Measurements from ENCODE around the gene UGT1A4.
"Not testable (repeated sequence)": the region's sequence is repeated elsewhere in the genome, so short reads cannot be mapped to it uniquely, and the experiment has no call there.

The UGT1A4 gene

DNA sequence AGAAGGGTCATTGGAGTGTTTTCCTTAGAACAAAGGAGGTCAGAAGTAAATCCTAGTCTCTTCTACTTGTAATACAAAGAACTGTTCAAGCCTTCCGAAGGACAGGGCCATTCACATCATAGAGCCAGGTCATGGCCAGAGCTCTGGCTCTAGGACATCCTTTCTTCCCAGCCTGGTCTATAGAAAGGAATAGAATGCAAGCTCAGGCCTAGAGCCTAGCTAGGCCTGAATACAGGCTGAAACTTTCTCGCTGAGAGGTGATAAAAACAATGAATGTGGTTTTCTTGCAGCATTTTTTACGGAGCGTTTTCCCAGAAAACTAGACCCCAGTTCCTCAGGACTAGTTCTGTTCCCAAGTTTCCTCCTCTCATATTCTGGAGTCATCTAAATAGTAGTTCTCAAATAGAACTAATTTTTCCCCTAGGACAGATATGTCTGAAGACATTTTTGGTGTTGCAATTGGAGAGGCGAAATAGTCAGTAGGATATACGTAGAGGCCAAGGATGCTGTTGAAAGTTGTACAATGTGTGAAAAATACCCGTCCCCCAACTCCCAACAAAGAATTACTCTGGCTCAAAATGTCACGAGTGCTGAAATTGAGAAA is 19.0 kb upstream of the UGT1A4 start:
- DNase-seq (ENCODE audit: low read depth in 1 of 2, low spot score in 1 of 2) = no peak

DNA sequence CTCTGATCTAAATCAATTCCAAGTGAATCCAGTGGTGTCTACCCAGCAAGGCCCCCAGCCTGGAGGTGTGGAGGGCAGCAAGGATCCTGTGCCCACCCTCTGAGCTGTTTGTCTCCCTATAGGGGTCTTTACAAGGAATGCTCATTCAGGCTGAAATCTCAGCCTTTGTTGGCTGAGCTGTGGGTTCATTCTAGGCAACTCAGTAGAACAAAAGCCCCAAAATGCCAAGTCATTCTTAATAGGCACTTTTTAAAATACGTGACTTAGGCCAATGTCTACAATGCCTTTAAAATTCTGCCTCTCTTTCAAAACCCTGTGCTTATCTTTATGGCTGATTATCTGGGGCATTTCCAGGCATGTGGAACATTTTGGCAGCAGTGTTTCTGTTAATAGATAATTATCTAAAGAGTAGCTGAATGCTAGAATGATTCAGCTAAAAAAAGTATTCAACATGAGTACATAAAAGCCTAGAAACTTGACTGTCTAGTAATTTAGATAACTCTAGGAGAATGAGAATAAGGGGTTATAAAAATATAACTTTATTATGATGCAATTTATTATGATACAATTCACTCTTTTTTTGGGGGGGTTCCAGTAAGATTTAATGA is 18.4 kb upstream of the UGT1A4 start:
- DNase-seq (ENCODE audit: low read depth in 1 of 2, low spot score in 1 of 2) = no peak

GRCh38 chr2:233700842-233701241 is 17.7 kb upstream of the UGT1A4 start:
- DNase-seq (ENCODE audit: low read depth in 1 of 2, low spot score in 1 of 2) = not testable (repeated sequence)

GRCh38 chr2:233702238-233702637 is 16.3 kb upstream of the UGT1A4 start:
- DNase-seq (ENCODE audit: low read depth in 1 of 2, low spot score in 1 of 2) = no peak

DNA sequence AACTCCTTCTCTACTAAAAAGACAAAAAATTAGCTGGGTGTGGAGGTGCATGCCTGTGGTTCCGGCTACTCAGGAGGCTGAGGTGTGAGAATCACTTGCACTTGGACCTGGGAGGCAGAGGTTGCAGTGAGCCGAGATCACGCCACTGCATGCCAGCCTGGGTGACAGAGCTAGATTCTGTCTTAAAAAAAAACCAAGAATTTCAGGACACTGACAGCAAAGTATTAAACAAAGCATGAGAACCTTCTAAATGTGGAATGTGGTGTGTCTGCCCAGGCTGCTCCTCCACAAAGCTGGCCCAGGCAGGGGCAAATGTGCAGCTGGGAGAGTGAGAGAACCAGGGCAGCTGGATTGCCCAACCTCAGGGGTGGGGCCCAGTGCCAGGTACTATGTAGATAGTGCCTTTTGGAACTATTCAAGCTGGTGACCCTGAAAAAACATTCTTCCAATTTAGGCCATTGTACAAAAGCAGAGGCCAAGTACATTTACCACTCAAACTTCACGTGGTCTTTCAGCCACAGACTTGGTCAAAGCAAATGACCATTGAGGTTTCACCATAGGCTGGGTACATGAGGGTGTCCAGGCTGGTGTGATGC is 12.5 kb upstream of the UGT1A4 start:
- no peak for DNase-seq (ENCODE audit: low read depth in 1 of 2, low spot score in 1 of 2)

DNA sequence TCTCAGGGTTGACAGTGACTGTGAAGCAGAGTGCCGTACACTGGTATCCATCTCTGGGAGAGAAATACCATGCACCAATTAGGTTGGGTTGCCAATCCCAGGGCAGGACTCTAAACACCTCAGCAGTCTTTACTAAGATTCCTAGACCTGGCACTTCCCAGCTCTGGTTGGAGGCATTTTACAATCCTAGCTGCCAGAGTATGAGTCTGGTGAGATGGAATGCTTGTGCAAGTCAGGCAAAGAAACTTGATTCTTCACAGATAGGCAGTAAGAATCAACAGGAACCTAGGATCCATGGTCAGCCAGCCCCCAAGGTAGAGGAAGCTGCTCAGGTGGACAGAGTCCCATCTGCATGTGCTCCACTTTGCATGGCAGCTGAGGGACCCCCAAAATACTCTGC is 11.8 kb upstream of the UGT1A4 start:
- DNase-seq (ENCODE audit: low read depth in 1 of 2, low spot score in 1 of 2) = no peak

GRCh38 chr2:233707940-233708644 is 10.4 kb upstream of the UGT1A4 start:
- DNase-seq (ENCODE audit: low read depth in 1 of 2, low spot score in 1 of 2) = no peak

GRCh38 chr2:233708942-233709341 is 9.6 kb upstream of the UGT1A4 start:
- no peak for DNase-seq (ENCODE audit: low read depth in 1 of 2, low spot score in 1 of 2)

DNA sequence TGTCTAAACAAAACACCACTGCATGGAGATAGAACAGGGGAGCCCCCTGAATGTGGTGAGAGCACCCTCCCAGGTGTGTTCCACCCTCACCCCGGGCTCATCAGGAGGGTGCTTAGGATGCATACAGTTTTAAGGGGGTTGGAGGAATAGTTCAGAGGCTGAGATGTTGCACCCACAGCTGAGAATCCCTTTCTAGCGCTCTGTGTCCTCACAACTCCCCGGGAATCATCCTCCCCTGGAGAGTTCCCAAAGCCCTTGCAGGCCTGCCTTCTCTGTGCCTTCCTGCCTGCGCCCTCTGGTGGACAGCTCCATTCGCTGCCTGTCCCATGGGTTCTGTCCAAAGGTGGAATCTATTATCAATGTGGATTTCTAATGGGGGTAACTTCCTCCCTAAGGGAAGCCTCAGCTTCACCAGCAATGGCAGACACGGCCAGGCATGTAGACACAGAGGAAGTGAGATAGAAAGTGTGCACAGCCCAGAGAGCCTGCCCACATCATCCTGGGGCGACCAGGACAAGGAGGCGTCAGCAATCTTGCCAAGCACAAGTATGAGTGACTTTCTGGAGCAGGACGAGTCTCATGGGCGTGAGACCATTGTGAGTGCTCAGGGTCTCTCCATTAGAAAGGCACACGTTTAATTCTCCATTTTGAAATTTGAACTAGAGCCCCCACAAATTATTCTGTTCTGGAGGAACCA is 7.1 kb upstream of the UGT1A4 start:
- peak; percentile 21 to 45 for DNase-seq (ENCODE audit: low read depth in 1 of 2, low spot score in 1 of 2)

GRCh38 chr2:233712611-233713261 is 5.8 kb upstream of the UGT1A4 start, which contains the start of gene UGT1A5:
UGT1A5 (plus strand) TSS chr2:233712907; CDS start chr2:233712992, 85 bp downstream.
- DNase-seq (ENCODE audit: low read depth in 1 of 2, low spot score in 1 of 2) = no peak

DNA sequence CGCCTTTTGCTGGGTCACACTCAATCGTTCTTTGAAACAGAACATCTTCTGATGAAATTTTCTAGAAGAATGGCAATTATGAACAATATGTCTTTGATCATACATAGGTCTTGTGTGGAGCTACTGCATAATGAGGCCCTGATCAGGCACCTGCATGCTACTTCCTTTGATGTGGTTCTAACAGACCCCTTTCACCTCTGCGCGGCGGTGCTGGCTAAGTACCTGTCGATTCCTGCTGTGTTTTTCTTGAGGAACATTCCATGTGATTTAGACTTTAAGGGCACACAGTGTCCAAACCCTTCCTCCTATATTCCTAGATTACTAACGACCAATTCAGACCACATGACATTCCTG is 5.3 kb upstream of the UGT1A4 start:
- DNase-seq (ENCODE audit: low read depth in 1 of 2, low spot score in 1 of 2) = no peak

DNA sequence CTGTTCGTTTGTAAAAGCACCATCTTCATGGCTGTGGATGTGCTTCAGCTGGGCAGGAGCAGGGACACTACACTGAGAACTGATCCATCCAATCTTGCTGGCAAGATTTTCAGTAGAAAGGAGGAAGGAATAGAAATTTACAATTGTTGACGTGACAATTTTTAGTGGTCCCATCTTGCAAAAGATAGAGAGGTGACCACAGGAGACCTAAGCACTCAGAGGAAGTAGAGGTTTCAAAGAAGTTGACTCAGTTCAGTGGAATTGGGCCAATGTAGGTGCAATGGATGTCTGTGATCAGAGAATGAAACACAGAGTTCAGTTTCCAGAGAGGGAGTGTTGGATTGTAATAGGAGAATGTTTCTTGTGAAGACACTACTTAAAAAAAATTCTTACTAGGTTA is 4.4 kb upstream of the UGT1A4 start:
- DNase-seq (ENCODE audit: low read depth in 1 of 2, low spot score in 1 of 2) = no peak

DNA sequence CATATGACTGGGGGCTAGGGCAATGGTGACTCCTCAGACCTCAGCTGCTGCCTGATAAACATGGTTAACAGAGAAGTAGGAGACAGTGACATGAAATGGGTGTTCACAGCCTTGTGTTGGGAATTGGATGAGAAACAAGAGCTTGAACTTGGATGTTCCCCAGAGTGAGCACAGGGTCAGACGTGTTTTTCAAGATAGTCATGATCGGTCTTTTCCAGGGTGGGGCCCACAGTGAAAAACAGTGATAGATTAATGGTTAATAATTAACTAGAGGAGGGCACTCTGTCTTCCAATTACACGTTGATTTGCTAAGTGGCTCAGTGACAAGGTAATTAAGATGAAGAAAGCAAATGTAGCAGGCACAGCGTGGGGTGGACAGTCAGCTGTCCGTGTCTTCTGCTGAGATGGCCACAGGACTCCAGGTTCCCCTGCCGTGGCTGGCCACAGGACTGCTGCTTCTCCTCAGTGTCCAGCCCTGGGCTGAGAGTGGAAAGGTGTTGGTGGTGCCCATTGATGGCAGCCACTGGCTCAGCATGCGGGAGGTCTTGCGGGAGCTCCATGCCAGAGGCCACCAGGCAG is 10.3 kb downstream of the UGT1A4 start, which contains the start of gene UGT1A3:
UGT1A3 (plus strand) TSS at position 320 of the 579 bp plus-strand sequence; CDS start at position 405, 85 bp downstream.
- no peak for DNase-seq (ENCODE audit: low read depth in 1 of 2, low spot score in 1 of 2)

DNA sequence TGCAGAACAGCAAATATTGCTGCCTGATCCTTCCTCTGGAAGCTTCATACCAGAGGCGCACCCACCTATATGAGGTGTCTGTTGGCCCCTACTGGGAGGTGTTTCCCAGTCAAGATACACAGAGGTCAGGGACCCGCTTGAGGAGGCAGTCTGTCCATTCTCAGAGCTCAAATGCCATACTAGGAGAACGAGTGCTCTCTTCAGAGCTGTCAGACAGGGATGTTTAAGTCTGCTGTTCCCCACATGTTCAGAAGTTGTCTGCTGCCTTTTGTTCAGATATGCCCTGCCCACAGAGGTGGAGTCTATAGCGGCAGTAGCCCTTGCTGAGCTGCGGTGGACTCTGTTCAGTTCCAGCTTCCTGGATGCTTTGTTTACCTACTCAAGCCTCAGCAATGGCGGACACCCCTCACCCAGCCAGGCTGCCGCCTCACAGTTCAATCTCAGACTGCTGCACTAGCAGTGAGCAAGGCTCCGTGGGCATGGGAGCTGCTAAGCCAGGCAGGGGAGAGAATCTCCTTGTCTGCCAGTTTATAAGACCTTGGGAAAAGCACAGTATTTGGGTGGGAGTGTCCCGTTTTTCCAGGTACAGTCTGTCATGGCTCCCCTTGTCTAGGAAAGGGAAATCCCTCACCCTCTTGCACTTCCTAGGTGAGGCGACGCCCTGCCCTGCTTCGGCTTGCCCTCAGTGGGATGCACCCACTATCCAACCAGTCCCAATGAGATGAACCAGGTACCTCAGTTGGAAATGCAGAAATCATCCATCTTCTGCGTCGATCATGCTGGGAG is 18.5 kb downstream of the UGT1A4 start:
- DNase-seq (ENCODE audit: low read depth in 1 of 2, low spot score in 1 of 2) = not testable (repeated sequence)

- no peak for DNase-seq (ENCODE audit: low read depth in 1 of 2, low spot score in 1 of 2)
These were observed 22.3 kb downstream of the UGT1A4 start for GRCh38 chr2:233740870-233741269.

- no peak for DNase-seq (ENCODE audit: low read depth in 1 of 2, low spot score in 1 of 2)
These were observed 25.1 kb downstream of the UGT1A4 start for GRCh38 chr2:233743464-233744259.

GRCh38 chr2:233745073-233745755 is 26.7 kb downstream of the UGT1A4 start:
- DNase-seq (ENCODE audit: low read depth in 1 of 2, low spot score in 1 of 2) = no peak

- not testable (repeated sequence) for DNase-seq (ENCODE audit: low read depth in 1 of 2, low spot score in 1 of 2)
These were observed 27.3 kb downstream of the UGT1A4 start for GRCh38 chr2:233745838-233746237.

All from stimulated activated CD4-positive, alpha-beta T cell treated with anti-CD3 and anti-CD28 coated beads, Interleukin-15, amount 100 ng/mL, for 1 hour (primary cell).